GM12875 (cell line): ENCODE results near the gene NDC80.
"Not testable (repeated sequence)": the region's sequence is repeated elsewhere in the genome, so short reads cannot be mapped to it uniquely, and the experiment has no call there.

ENCODE experiments used
- H3K4me3 ChIP-seq: one replicate; pipeline ENCODE4 v1.5.1; 2011; ENCODE audit warnings: low read depth, low read length, control low read depth
- TF ChIP-seq, protein P1 (sequence below): IDR thresholded peaks from 2 replicates; pipeline ENCODE4 v1.5.1; 2011; ENCODE audit warnings: low read depth, mild to moderate bottlenecking, control low read depth, inconsistent platforms, low read length, moderate library complexity, borderline replicate concordance; ENCODE audit not compliant: insufficient read depth

The NDC80 gene

DNA sequence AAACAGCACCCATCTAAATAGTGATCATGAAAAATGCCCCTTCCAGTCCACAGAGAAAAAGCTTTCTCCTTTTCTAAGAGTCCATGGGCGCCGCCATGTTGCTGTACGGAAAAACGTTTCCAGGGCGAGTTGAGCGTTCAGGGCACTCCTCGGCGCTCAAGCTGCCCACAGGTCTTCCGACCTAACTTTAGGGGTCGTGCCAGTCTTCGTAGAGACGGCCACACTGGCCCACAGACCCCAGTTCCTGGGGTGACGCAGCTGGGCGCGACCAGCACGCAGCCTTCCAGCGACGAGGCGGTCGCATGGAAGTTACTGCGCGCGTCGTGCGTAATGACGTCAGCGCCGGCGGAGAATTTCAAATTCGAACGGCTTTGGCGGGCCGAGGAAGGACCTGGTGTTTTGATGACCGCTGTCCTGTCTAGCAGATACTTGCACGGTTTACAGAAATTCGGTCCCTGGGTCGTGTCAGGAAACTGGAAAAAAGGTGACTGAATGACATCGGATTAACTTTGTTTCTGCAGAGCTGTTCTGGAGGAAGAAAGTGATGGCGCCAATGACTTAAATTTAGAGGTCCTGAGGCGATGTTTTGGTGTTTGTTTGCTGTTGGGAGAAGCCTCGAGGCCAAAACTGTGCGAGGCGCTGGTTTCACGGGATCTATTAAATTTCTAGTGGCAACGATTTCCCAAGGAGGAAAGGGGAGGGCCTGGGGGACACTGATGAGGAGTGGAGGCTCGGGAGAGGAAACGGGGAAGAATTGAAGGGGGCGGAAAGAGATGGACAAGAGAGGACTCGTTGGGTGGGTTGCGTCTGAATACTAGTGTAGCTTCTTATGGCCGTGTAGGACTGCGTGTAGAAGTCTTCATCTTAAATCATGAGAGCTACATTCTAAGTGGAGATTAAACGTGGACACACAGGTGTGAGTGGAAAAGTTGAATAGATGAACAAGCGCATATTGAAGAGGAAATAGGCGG is at the start of gene NDC80, which contains the start of gene METTL4:
TSS of gene NDC80 (plus strand) at position 358 of the 971 bp plus-strand sequence. CDS start 1,429 bp downstream, outside the sequence.
TSS of gene METTL4 (minus strand) at position 306 of the 971 bp plus-strand sequence. CDS start 4,289 bp downstream, outside the sequence.
- peak within 1 kb of the TSS; percentile 68 for H3K4me3 ChIP-seq
- TF ChIP-seq, protein P1, sequence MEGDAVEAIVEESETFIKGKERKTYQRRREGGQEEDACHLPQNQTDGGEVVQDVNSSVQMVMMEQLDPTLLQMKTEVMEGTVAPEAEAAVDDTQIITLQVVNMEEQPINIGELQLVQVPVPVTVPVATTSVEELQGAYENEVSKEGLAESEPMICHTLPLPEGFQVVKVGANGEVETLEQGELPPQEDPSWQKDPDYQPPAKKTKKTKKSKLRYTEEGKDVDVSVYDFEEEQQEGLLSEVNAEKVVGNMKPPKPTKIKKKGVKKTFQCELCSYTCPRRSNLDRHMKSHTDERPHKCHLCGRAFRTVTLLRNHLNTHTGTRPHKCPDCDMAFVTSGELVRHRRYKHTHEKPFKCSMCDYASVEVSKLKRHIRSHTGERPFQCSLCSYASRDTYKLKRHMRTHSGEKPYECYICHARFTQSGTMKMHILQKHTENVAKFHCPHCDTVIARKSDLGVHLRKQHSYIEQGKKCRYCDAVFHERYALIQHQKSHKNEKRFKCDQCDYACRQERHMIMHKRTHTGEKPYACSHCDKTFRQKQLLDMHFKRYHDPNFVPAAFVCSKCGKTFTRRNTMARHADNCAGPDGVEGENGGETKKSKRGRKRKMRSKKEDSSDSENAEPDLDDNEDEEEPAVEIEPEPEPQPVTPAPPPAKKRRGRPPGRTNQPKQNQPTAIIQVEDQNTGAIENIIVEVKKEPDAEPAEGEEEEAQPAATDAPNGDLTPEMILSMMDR: no peak

- TF ChIP-seq, protein P1: no peak
- no peak overlapping the region for H3K4me3 ChIP-seq
These were observed 49.2 kb upstream of the NDC80 start for GRCh38 chr18:2522112-2522511.

- H3K4me3 ChIP-seq: not testable (repeated sequence)
These were observed 46.6 kb upstream of the NDC80 start for GRCh38 chr18:2524794-2525198.

- no peak overlapping the region for H3K4me3 ChIP-seq
- TF ChIP-seq, protein P1: no peak
These were observed 45.0 kb upstream of the NDC80 start for GRCh38 chr18:2526329-2526728.

- H3K4me3 ChIP-seq: no peak overlapping the region
- TF ChIP-seq, protein P1: no peak
These were observed 42.2 kb upstream of the NDC80 start for GRCh38 chr18:2529154-2529553.

- TF ChIP-seq, protein P1: no peak
- H3K4me3 ChIP-seq: no peak overlapping the region
These were observed 39.6 kb upstream of the NDC80 start for GRCh38 chr18:2531751-2532150.

DNA sequence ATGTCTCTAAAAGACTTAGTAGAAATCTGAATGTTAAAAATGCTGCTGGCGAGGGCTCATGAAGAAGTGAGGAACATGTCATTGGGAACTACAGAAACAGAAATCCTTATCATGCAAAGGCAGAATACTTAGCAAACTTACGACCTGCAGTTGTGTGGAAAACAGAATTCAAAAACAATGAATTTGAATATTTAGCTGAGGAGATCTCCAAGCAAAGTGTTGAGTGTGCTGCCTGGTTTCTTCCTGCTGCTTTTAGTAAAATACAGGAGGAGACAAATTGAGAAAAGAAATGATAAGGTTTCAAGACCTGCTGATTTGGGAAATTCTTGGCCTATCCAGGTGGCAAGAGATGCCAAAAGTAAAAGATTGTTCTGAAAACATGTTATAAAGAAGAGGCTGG is 38.6 kb upstream of the NDC80 start:
- H3K4me3 ChIP-seq: no peak overlapping the region

More for the DNA sequence above, 38.6 kb upstream of the NDC80 start:
- TF ChIP-seq, protein P1: no peak
